ENCODE measurements around the gene LUC7L2. TPM values are rescaled to one million over a fixed set of nuclear protein-coding genes. Genes with fewer than 3 reads are reported as not detected.
"Not testable (repeated sequence)": the region's sequence is repeated elsewhere in the genome, so short reads cannot be mapped to it uniquely, and the experiment has no call there.

Gene LUC7L2
- total RNA-seq, 4 donors from 2014 or later, result 46.6 to 78.9 (median 61.1) TPM

DNA sequence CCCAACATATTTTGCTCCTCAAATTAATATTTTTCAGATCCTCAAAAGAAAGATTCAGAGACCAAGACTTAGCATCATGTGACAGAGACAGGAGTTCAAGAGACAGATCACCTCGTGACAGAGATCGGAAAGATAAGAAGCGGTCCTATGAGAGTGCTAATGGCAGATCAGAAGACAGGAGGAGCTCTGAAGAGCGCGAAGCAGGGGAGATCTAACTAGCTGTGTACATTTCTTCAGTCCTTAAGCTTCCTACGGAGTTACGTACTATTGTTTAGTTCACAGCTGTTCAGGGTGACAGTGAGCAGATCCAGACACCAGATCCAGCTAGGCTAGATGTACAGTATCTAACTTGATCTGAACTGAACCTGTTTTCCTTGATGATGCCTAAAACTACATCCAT, 62.4 kb downstream of the LUC7L2 start:
- ATAC-seq (ENCODE audit: low FRiP score), result no peak
- TF ChIP-seq, protein P1, sequence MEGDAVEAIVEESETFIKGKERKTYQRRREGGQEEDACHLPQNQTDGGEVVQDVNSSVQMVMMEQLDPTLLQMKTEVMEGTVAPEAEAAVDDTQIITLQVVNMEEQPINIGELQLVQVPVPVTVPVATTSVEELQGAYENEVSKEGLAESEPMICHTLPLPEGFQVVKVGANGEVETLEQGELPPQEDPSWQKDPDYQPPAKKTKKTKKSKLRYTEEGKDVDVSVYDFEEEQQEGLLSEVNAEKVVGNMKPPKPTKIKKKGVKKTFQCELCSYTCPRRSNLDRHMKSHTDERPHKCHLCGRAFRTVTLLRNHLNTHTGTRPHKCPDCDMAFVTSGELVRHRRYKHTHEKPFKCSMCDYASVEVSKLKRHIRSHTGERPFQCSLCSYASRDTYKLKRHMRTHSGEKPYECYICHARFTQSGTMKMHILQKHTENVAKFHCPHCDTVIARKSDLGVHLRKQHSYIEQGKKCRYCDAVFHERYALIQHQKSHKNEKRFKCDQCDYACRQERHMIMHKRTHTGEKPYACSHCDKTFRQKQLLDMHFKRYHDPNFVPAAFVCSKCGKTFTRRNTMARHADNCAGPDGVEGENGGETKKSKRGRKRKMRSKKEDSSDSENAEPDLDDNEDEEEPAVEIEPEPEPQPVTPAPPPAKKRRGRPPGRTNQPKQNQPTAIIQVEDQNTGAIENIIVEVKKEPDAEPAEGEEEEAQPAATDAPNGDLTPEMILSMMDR (IDR thresholded peaks at IDR 0.05), result no peak
- DNase-seq (ENCODE audit: low spot score), result no peak

DNA sequence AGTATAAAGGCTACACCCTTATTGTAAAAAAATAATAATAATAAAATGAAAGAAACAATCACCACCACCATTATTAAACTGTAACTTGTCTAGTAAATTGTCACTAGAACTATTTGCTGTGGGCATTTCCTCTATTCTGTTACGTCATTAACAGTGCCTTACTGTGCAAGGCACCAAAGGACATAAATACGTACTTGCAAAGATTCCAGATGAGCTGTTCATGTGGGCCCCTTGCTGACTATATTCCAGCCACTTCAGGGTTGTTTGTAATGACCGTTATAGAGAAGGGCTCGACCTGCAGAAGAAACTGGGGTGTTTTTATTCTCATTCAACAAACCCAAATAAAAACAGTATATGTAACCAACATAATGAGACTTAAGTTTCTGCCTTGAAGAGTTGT, 63.4 kb downstream of the LUC7L2 start:
- DNase-seq (ENCODE audit: low spot score), result no peak
- TF ChIP-seq, protein P1 (IDR thresholded peaks at IDR 0.05), result no peak
- no peak for ATAC-seq (ENCODE audit: low FRiP score)

DNA sequence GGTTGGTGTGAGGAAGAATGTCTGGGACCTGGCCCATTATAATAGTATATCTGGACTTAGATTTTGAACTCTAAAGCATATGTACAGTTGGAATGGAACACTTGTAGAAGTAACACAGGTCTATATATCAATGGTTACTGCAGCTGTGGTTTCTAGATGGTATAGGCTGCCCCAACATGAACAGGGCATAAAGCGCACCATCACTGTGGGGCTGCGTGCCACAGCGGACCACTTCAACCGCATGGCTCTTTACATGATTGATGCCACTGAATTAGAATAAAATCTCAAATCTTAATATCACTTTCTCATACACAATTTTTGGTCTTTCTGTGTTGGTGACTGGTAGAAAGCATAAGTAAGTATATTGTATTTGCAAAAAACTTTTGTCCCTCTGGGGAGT, 64.3 kb downstream of the LUC7L2 start:
- DNase-seq (ENCODE audit: low spot score), result no peak
- no peak for ATAC-seq (ENCODE audit: low FRiP score)
- TF ChIP-seq, protein P1 (IDR thresholded peaks at IDR 0.05), result no peak

DNA sequence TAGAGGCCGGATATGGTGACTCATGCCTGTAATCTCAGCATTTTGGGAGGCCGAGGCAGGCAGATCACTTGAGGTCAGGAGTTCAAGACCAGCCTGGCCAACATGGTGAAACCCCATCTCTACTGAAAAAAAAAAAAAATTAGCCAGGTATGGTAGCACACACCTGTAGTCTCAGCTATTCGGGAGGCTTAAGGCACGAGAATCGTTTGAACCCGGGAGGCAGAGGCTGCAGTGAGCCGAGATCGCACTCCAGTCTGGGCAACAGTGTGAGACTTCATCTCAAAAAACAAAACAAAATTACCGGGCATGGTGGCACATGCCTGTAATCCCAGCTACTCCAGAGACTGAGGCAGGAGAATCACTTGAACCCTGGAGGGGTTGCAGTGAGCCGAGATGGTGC, 66.0 kb downstream of the LUC7L2 start:
- not testable (repeated sequence) for DNase-seq (ENCODE audit: low spot score); ATAC-seq (ENCODE audit: low FRiP score)

DNA sequence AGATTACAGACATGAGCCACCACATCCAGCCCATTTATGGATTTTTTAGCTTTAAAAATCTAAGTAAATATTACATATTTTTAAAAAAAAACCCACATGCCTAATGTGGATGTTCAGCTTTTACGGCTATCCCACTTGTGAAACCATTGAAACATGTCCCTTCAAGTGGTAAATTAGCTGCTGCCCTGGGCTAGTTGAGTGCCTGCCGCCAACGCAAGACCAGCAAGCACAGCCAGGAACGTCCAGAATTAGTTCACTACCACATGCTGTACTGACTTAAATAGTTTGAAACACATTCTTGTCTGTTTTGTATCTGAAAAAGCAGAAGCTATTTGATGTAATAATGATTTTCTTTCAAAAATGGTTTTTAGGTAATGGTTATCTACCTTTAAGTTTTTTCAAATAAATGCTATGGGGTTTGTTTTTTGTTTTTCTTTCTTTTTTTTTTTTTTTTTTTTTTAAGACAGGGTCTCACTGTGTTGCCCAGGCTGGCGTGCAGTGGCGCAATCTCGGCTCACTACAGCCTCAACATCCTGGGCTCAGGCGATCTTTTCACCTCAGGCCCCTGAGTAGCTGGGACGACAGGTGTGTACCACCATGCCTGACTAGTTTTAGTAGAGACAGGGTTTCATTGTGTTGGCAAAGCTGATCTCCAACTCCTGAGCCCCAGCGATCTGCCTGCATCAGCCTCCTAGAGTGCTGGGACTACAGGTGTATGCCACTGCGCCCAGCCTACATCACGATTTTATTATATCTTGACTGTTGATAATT, 66.7 kb downstream of the LUC7L2 start:
- DNase-seq (ENCODE audit: low spot score) (no peak), ATAC-seq (ENCODE audit: low FRiP score) (no peak)
- TF ChIP-seq, protein P1 (IDR thresholded peaks at IDR 0.05), result no peak

DNA sequence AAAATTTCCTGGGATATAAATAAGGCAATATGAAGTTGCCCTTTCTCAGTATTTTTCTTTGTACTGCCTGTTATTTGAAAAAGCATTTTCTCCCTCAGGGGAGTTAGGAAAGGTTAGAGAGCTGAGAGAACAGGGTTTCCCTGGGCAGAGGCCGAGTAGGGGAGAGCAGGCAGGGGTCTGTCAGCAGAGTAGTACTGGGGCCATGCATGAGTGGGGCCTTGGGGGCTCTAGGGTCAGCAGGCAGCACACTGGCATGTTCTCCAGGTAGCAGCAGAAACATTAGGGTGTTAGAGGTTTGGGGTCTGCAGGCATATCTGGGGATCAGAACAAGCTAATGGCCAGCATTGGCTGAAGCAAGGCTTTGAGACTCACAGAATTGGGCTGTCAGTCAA, 67.3 kb downstream of the LUC7L2 start:
- DNase-seq (ENCODE audit: low spot score), result no peak
- TF ChIP-seq, protein P1 (IDR thresholded peaks at IDR 0.05), result no peak
- no peak for ATAC-seq (ENCODE audit: low FRiP score)

DNA sequence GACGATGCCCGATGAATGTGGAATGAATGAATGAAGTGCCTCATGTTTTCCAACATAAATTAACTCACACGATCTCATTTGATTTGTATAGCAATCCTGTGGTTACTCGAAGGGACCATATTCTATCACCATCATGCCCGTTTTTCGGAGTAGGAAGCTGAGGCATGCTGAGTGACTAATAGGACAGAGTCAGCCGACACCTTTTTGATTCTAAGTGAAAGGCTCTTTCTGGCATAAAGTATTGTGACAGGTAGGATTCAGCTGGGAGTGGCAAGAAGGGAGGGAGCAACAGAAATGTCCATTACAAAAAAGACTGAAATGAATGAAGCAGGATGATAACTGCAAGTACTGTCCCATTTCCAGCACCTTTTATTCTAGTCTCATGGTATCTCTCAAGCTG, 68.1 kb downstream of the LUC7L2 start:
- DNase-seq (ENCODE audit: low spot score) (no peak), ATAC-seq (ENCODE audit: low FRiP score) (no peak)
- TF ChIP-seq, protein P1 (IDR thresholded peaks at IDR 0.05), result no peak

DNA sequence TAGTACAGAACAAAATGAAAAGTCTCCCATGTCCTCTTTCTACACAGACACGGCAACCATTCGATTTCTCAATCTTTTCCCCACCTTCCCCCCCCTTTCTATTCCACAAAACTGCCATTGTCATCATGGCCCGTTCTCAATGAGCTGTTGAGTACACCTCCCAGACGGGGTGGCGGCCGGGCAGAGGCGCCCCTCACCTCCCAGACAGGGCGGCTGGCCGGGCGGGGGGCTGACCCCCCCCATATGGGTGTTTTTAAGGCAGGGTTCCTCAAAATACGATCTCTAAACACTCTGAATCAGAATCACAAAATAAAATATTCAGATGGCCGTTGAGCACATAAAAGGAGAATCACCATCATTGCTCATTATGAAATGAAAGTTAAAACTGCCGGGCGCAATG, 70.0 kb downstream of the LUC7L2 start:
- ATAC-seq (ENCODE audit: low FRiP score); DNase-seq (ENCODE audit: low spot score): not testable (repeated sequence)

Measured in omental fat pad (tissue), 4 donors.